Heart left ventricle (tissue), 13 donors: ENCODE data around the gene TMUB2.

Experiments used
- CTCF ChIP-seq, 12 donors: fragments of 200-600 bp; sonication (generic) in 4 of 12; IDR thresholded peaks; one replicate each; pipeline versions ENCODE4 v1.5.0 to v1.8.0; 2018 to 2022; ENCODE audit warnings: antibody characterized with exemption in 12 of 12, mild to moderate bottlenecking in 5 of 12
- POLR2A ChIP-seq, 2 donors: fragments of 450-650 bp; IDR thresholded peaks; one replicate each; pipeline ENCODE4 v1.6.1; 2017; ENCODE audit warnings: antibody characterized with exemption in 2 of 2, mild to moderate bottlenecking in 2 of 2, moderate library complexity in 2 of 2
- donor health status: ischemic (EF 13 %, LVEDD 7.1; RV severe dilation, severe dysfunction).
- donor health status: DM: no; HTN: yes; CAD: no.
- donor health status: DM: no; HTN: no; CAD: no.
- donor health status: ischemic (EF 25% LVEDD 6.9; RV normal size, moderate dysfunction).
- donor health status: ischemic (EF 25% LVEDD 5.7; RV mildly dilated, moderate dysfunction).
- donor health status: ischemic (EF 35%, LVEDD 5.7; RV mildly dilated, moderate dysfunction).
- donor health status: nonischemic (EF 11% LVEDD 7.7; RV severe dilation, severe dysfunction).
- donor health status: DM: yes; HTN: yes; CAD: no.
- donor health status: PGD.
- donor health status: ischemic (EF 29% LVEDD 5.4; RV normal size, mild dysfunction).
- donor health status: nonischemic (EF 23%, LVEDD 6.1; RV moderate dilation, normal function).

DNA sequence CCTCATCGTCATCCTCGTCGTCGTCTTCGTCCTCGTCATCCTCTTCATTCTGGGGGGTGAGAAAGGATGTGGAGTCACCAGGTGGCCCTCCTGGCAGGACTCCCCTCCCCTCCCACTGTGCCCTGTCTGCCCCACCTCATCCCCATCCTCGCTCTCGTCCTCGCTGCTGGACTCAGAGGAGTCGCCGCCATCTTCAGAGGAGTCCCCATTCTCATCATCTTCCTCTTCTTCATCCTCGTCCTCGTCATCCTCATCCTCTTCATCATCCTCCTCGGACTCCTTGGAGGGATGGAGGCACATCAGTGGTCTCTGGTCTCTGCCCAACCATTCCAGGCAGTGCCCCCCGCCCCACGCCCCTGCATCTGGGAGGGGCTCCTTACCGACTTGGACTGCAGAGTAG lies 20.5 kb downstream of the TMUB2 start:
- TF ChIP-seq CTCF (IDR thresholded peaks at IDR 0.05) (no peak), POLR2A (IDR thresholded peaks at IDR 0.05) (no peak)
